Endothelial cell of umbilical vein (primary cell): ENCODE measurements around the gene LTK. TPM values are rescaled to one million over a fixed set of nuclear protein-coding genes. Genes with fewer than 3 reads are reported as not detected.

Source experiments
- BruUV-seq: library from RNA; stranded (reverse); fragments of 400-500 nt; replicated peaks from 2 replicates; lab custom pipeline; 2021; lab: Mats Ljungman, UMichigan
- CTCF ChIA-PET: fragments of 300-600, 350-600 bp; sonication (Branson Sonifier 250); formaldehyde crosslinking; loops from one replicate; lab custom pipeline; 2021; ENCODE audit warnings: antibody characterized with exemption, inconsistent platforms; lab: Charles Lee
- POLR2A ChIA-PET: fragments of 300-600, 350-600 bp; sonication (Branson Sonifier 250); formaldehyde crosslinking; loops from one replicate; lab custom pipeline; 2021; ENCODE audit warnings: antibody characterized with exemption, inconsistent platforms; lab: Charles Lee
- DNase-seq: peaks from one replicate; pipeline ENCODE4 v3.0.0-alpha.2; 2011; ENCODE audit warnings: low read depth, low spot score
- FAIRE-seq: peaks from 2 replicates; lab custom pipeline; 2011; peaks lifted over from hg19 to GRCh38; lab: Jason Lieb, UNC
- H2AFZ ChIP-seq: 2 replicates; pipeline ENCODE4 v1.6.0; 2012; ENCODE audit warnings: low read depth, low read length, control low read depth, inconsistent platforms
- H3K27ac ChIP-seq: 2 replicates; pipeline ENCODE4 v1.5.1; 2011; ENCODE audit warnings: low read depth, mild to moderate bottlenecking, control low read depth, low read length, moderate library complexity; ENCODE audit not compliant: insufficient read depth
- H3K27me3 ChIP-seq, 2 experiments: 2 replicates each; pipeline versions ENCODE4 v1.6.0 to v1.6.1; 2011; ENCODE audit warnings: low read length in 2 of 2, mixed read lengths in 1 of 2; ENCODE audit not compliant: control insufficient read depth in 2 of 2, insufficient read depth in 2 of 2
- H3K36me3 ChIP-seq, 2 experiments: 2 replicates in 1 of 2; 3 replicates in 1 of 2; pipeline ENCODE4 v1.5.1; 2011; ENCODE audit warnings: low read length in 2 of 2, mild to moderate bottlenecking in 1 of 2, moderate library complexity in 1 of 2; ENCODE audit not compliant: control insufficient read depth in 2 of 2, insufficient read depth in 2 of 2; ENCODE audit errors: extremely low read depth in 1 of 2
- H3K4me1 ChIP-seq: 3 replicates; pipeline ENCODE4 v1.5.1; 2011; ENCODE audit warnings: mild to moderate bottlenecking, low read length; ENCODE audit not compliant: control insufficient read depth, insufficient read depth; ENCODE audit errors: extremely low read depth
- H3K4me2 ChIP-seq: 2 replicates; pipeline ENCODE4 v1.6.1; 2011; ENCODE audit warnings: low read length, control low read depth, mixed read lengths; ENCODE audit not compliant: insufficient read depth
- H3K4me3 ChIP-seq, 3 experiments: fragments of 200-600 bp in 1 of 3; sonication (generic), shearing (Covaris generic) in 1 of 3; replicated peaks in 1 of 3; 2 replicates each; pipeline ENCODE4 v1.5.1; 2011 to 2016; ENCODE audit warnings: control low read depth in 3 of 3, low read length in 3 of 3, mild to moderate bottlenecking in 2 of 3, inconsistent platforms in 1 of 3, low read depth in 1 of 3, moderate library complexity in 1 of 3; ENCODE audit not compliant: insufficient read depth in 1 of 3
- H3K79me2 ChIP-seq: 2 replicates; pipeline ENCODE4 v1.6.0; 2012; ENCODE audit warnings: low read length, inconsistent platforms; ENCODE audit not compliant: control insufficient read depth, insufficient read depth
- H3K9ac ChIP-seq: replicated peaks from 2 replicates; pipeline ENCODE3; 2011; ENCODE audit warnings: low read length, control low read depth; ENCODE audit not compliant: insufficient read depth; ENCODE audit errors: extremely low read depth
- H3K9me1 ChIP-seq: replicated peaks from 3 replicates; pipeline ENCODE4 v1.6.0; 2011; ENCODE audit warnings: mild to moderate bottlenecking, low read length; ENCODE audit not compliant: control insufficient read depth, insufficient read depth; ENCODE audit errors: extremely low read depth
- H3K9me3 ChIP-seq: replicated peaks from 2 replicates; pipeline ENCODE4 v1.5.1; 2012; ENCODE audit warnings: low read length, inconsistent platforms; ENCODE audit not compliant: control insufficient read depth, insufficient read depth
- H4K20me1 ChIP-seq: replicated peaks from 2 replicates; pipeline ENCODE3; 2011; ENCODE audit warnings: mild to moderate bottlenecking, low read length; ENCODE audit not compliant: control insufficient read depth, insufficient read depth; ENCODE audit errors: extremely low read depth
- POLR2AphosphoS5 ChIP-seq: IDR thresholded peaks from 2 replicates; pipeline ENCODE4 v1.6.1; 2012; ENCODE audit warnings: low read depth, mild to moderate bottlenecking, control low read depth, low read length, moderate library complexity; ENCODE audit not compliant: insufficient read depth
- dilution Hi-C: fragments of 300-500 bp; cut with MboI; formaldehyde crosslinking; loops from one replicate; pipeline ENCODE4 v1.15.0; 2019; ENCODE audit warnings: low sequenced_read_pairs; ENCODE audit not compliant: extremely low pct_ligation_motif_present
- intact Hi-C: fragments of 100-400 bp; cut with micrococcal nuclease; formaldehyde crosslinking; loops from one replicate; pipeline ENCODE4 v1.10.0; 2022
- polyA plus RNA-seq, 4 experiments: library from polyadenylated mRNA; depleted of rRNA in 3 of 4; stranded (reverse) in 3 of 4; unstranded in 1 of 4; fragments of >200 nt; gene quantifications; 2 replicates each; pipeline versions ENCODE4 v1.2.1 to v1.2.3, GENCODE V29; 2011 to 2012; ENCODE audit warnings: missing spikeins in 1 of 4
- total RNA-seq: library from RNA; stranded (reverse); gene quantifications from 2 replicates; pipeline ENCODE4 v1.2.3, GENCODE V29; 2021
- TF ChIP-seq, protein P1 (sequence below), 2 donors: IDR thresholded peaks; 1 replicate in 1 of 2; 2 replicates in 1 of 2; pipeline ENCODE4 v1.5.1; 2011; ENCODE audit warnings: low read length in 2 of 2, mild to moderate bottlenecking in 2 of 2, moderate library complexity in 2 of 2, control low read depth in 1 of 2, inconsistent platforms in 1 of 2, low read depth in 1 of 2; ENCODE audit not compliant: insufficient read depth in 1 of 2; ENCODE audit errors: extremely low read depth in 1 of 2

LTK gene
- total and polyA plus RNA-seq, 2 donors (not counting 3 experiments of a cell fraction or from before 2014, with no cell fraction given), result 0.15 to 0.17 TPM

- Histone ChIP-seq H3K9me3 (no peaks in the 10 kb centered on the region), H3K9ac (peak within 1 kb of the TSS; percentile 13), H3K27me3 (peaks cover 19 to 30% of the 10 kb centered on the region in 2 experiments), H3K4me1 (peaks cover 30% of the 10 kb centered on the region), H2AFZ (peak within 1 kb of the TSS; percentile 93), H4K20me1 (no peaks in the 10 kb centered on the region), H3K4me2 (peak within 1 kb of the TSS; percentile 69), H3K9me1 (no peaks in the 10 kb centered on the region), H3K4me3 (peak within 1 kb of the TSS; percentile 13 to 51 (median 49)), H3K27ac (no peak within 1 kb of the TSS), H3K36me3 (no peaks in the 10 kb centered on the region), H3K79me2 (no peaks in the 10 kb centered on the region)
- TF ChIP-seq POLR2AphosphoS5, result peak; percentile 19
- TF ChIP-seq, protein P1, sequence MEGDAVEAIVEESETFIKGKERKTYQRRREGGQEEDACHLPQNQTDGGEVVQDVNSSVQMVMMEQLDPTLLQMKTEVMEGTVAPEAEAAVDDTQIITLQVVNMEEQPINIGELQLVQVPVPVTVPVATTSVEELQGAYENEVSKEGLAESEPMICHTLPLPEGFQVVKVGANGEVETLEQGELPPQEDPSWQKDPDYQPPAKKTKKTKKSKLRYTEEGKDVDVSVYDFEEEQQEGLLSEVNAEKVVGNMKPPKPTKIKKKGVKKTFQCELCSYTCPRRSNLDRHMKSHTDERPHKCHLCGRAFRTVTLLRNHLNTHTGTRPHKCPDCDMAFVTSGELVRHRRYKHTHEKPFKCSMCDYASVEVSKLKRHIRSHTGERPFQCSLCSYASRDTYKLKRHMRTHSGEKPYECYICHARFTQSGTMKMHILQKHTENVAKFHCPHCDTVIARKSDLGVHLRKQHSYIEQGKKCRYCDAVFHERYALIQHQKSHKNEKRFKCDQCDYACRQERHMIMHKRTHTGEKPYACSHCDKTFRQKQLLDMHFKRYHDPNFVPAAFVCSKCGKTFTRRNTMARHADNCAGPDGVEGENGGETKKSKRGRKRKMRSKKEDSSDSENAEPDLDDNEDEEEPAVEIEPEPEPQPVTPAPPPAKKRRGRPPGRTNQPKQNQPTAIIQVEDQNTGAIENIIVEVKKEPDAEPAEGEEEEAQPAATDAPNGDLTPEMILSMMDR (IDR thresholded peaks at IDR 0.05; ENCODE audit: extremely low read depth in 1 of 2, insufficient read depth in 1 of 2, low read depth in 1 of 2, low read length in 2 of 2), result no peak
- FAIRE-seq (peak; percentile 79), DNase-seq (peak; percentile 54)
- BruUV-seq, result no TSS peak
- ChIA-PET CTCF (interaction anchor here (0.6 to 3.1 kb wide), 6 partner anchors 8 to 785 kb away, joined by 3 to 16 read pairs (median 4); partner anchors contain the start of gene RPAP1), POLR2A (interaction anchor here (0.6 kb wide), 1 partner anchor 11 kb away, joined by 3 read pairs; no protein-coding TSS in a partner anchor)
- dilution Hi-C loops (no loop called here), intact Hi-C loops (no loop called here)
These were observed 20.3 kb downstream of the LTK start, which contains the start of gene ITPKA for GRCh38 chr15:41493205-41493901. Gene ITPKA (plus strand): TSS chr15:41493874. CDS start chr15:41493928, 54 bp downstream.
